Erythroblast (primary cell): ENCODE measurements around the gene RSPH9.

Experiments used
- GATA1 ChIP-seq: IDR thresholded peaks from 2 replicates; pipeline ENCODE4 v1.6.1; 2011; ENCODE audit warnings: low read depth, mild to moderate bottlenecking, control low read depth, low read length, moderate library complexity
- POLR2A ChIP-seq: IDR thresholded peaks from 2 replicates; pipeline ENCODE4 v1.6.1; 2011; ENCODE audit warnings: mild to moderate bottlenecking, low read length

DNA sequence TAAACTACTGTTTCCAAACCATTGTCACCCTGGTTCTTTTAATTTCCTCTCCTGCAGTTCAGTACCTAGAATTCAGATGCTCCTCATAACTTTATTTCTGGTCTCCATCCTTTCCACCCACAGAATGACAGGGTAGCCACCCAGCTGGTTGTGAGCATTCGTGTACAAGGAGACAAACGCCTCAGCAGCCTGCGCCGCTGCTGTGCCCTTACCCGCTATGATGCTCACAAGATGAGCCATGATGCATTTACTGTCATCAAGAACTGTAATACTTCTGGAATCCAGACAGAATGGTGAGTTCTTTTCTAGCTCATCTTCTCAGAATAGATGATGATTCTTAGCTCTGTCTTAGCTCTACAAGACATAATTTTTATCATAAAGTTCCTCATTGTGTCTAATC lies 34.4 kb upstream of the RSPH9 start:
- TF ChIP-seq POLR2A (no peak), GATA1 (no peak)
